ENCODE results near the gene PPM1D.
"Not testable (repeated sequence)": the region's sequence is repeated elsewhere in the genome, so short reads cannot be mapped to it uniquely, and the experiment has no call there.

The PPM1D gene

DNA sequence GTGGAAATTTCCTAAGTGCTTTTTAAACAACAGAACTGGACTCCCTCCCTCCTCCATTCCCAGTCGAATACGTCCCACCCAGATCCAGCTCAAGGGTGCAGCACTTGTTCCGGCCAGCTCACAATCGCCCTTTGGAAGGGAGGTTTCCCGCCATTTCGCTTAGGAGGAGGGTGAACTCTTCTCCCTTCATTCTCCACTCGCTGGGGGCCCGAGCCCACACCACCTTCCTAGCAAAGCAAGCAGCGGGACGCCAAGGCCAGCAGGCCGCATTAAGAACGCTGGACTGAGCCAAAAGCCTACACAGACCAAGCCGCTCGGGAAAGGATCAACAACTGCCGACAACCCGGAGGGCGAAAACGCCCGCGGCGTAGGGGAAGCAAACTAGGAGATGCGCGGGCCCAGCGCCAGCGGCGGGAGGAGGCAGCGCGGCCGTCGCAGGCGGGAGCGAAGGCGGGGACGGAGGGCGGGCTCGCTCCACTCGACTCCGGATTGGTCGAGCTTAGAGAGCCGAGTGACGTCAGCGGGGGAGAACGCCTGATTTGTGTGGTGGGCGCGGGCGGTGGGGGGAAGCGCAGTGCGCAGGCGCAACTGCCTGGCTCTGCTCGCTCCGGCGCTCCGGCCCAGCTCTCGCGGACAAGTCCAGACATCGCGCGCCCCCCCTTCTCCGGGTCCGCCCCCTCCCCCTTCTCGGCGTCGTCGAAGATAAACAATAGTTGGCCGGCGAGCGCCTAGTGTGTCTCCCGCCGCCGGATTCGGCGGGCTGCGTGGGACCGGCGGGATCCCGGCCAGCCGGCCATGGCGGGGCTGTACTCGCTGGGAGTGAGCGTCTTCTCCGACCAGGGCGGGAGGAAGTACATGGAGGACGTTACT lies at the start of gene PPM1D:
Gene PPM1D, plus strand, starts transcription at position 574 of the 870 bp plus-strand sequence. Its CDS starts 222 bp downstream, at position 796.
- DNase-seq (ENCODE audit: low spot score in 2 of 2) (peak; percentile 94), ATAC-seq (replicated peaks; ENCODE audit: extremely low read depth, poor library complexity, severe bottlenecking) (peak; percentile 94)
- Mint-ChIP-seq H3K36me3 (ENCODE audit: insufficient read depth) (peaks cover 20% of the 10 kb centered on the region), H3K4me1 (peaks cover 32% of the 10 kb centered on the region), H3K4me3 (peak within 1 kb of the TSS; percentile 97), H3K27me3 (no peaks in the 10 kb centered on the region), H3K9me3 (no peaks in the 10 kb centered on the region), H3K27ac (ENCODE audit: low read depth) (peak within 1 kb of the TSS; percentile 93)

GRCh38 chr17:60552255-60552654 lies 47.7 kb upstream of the PPM1D start:
- not testable (repeated sequence) for ATAC-seq (replicated peaks; ENCODE audit: extremely low read depth, poor library complexity, severe bottlenecking); H3K36me3 Mint-ChIP-seq (ENCODE audit: insufficient read depth); H3K9me3 Mint-ChIP-seq; H3K27me3 Mint-ChIP-seq; DNase-seq (ENCODE audit: low spot score in 2 of 2); H3K4me3 Mint-ChIP-seq; H3K4me1 Mint-ChIP-seq; H3K27ac Mint-ChIP-seq (ENCODE audit: low read depth)

GRCh38 chr17:60554377-60554788 lies 45.6 kb upstream of the PPM1D start:
- H3K9me3 Mint-ChIP-seq, result peaks cover 6% of the 10 kb centered on the region
- no peak for DNase-seq (ENCODE audit: low spot score in 2 of 2)
- H3K4me1 Mint-ChIP-seq, result no peaks in the 10 kb centered on the region
- no peak overlapping the region for H3K4me3 Mint-ChIP-seq
- no peak overlapping the region for H3K27ac Mint-ChIP-seq (ENCODE audit: low read depth)
- ATAC-seq (replicated peaks; ENCODE audit: extremely low read depth, poor library complexity, severe bottlenecking), result no peak
- no peaks in the 10 kb centered on the region for H3K36me3 Mint-ChIP-seq (ENCODE audit: insufficient read depth)
- peaks cover 12% of the 10 kb centered on the region for H3K27me3 Mint-ChIP-seq

- no peak overlapping the region for H3K27ac Mint-ChIP-seq (ENCODE audit: low read depth)
- H3K4me3 Mint-ChIP-seq, result no peak overlapping the region
- ATAC-seq (replicated peaks; ENCODE audit: extremely low read depth, poor library complexity, severe bottlenecking) (no peak), DNase-seq (ENCODE audit: low spot score in 2 of 2) (no peak)
- H3K4me1 Mint-ChIP-seq, result no peaks in the 10 kb centered on the region
- H3K9me3 Mint-ChIP-seq, result peaks cover 6% of the 10 kb centered on the region
- H3K27me3 Mint-ChIP-seq, result peaks cover 19% of the 10 kb centered on the region
- H3K36me3 Mint-ChIP-seq (ENCODE audit: insufficient read depth), result no peaks in the 10 kb centered on the region
Measured at GRCh38 chr17:60555786-60556185, 44.2 kb upstream of the PPM1D start.

DNA sequence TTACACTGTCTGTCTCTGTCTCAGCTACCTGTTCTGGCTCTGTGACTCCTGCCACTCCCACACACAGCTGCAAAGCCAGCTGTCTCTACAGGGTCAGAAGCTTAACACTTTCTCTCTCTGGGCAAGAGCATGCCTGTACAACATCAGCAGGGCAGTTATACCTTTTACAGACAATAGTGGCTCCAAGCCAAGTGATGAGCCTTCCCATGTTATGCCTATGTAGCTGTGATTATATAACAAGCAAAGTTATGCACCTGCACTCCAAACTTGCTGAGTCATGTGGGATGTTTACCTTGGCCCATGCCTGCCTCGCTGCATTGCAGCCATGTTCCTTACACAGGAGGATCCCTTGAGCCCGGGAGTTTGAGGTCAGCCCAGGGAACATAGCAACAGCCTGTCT lies 42.2 kb upstream of the PPM1D start:
- H3K4me1 Mint-ChIP-seq, result no peaks in the 10 kb centered on the region
- H3K27me3 Mint-ChIP-seq, result peaks cover 23% of the 10 kb centered on the region
- ATAC-seq (replicated peaks; ENCODE audit: extremely low read depth, poor library complexity, severe bottlenecking) (no peak), DNase-seq (ENCODE audit: low spot score in 2 of 2) (no peak)
- H3K27ac Mint-ChIP-seq (ENCODE audit: low read depth), result no peak overlapping the region
- H3K36me3 Mint-ChIP-seq (ENCODE audit: insufficient read depth), result no peaks in the 10 kb centered on the region
- H3K9me3 Mint-ChIP-seq, result peaks cover 6% of the 10 kb centered on the region
- H3K4me3 Mint-ChIP-seq, result no peak overlapping the region

- Mint-ChIP-seq H3K36me3 (ENCODE audit: insufficient read depth) (no peaks in the 10 kb centered on the region), H3K27ac (ENCODE audit: low read depth) (no peak overlapping the region), H3K9me3 (peaks cover 6% of the 10 kb centered on the region), H3K27me3 (peaks cover 23% of the 10 kb centered on the region), H3K4me1 (no peaks in the 10 kb centered on the region), H3K4me3 (no peak overlapping the region)
- ATAC-seq (replicated peaks; ENCODE audit: extremely low read depth, poor library complexity, severe bottlenecking), result no peak
- DNase-seq (ENCODE audit: low spot score in 2 of 2), result no peak
Measured at GRCh38 chr17:60559659-60559994, 40.4 kb upstream of the PPM1D start.

DNA sequence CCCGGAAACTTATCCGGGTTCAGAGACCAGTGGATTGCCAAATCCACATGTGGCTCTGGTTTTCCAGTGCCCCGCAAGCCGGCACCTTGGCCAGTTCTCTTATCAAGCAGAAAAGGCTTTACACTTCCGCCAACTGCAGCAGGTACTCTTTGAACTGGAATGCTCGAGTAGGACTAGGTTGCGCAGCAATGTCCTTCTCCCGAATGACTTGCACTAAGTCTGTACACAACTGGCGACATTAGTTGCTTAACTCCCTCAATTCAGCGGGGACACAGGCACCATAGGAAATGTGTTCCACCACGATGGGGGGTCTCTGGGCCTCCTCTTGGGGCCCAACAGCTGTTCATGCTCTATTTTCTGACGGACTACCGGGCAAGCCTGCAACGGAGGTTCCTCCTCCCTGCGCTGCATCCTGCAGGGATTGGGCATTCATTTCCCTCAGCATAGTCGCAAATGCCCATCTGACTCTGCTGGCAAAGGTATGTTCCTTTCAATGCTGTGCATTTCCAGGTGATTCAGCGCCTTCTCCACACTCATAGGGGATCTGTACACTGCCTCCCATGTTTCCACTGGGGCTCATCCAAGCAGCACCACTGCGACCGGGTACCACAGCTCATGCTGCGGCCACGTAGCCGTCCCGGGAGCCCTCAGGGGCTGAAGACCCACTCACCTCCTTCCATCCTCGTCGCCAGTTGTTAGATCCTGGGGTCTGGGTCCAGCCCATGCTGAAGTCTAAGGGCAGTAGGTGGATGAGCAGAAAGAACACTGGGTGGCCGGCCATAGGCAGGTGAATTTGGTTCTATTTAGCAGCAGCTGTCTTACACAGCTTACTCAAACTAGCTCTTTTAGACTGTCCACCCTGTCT lies 39.8 kb upstream of the PPM1D start:
- no peaks in the 10 kb centered on the region for H3K36me3 Mint-ChIP-seq (ENCODE audit: insufficient read depth)
- no peak for DNase-seq (ENCODE audit: low spot score in 2 of 2)
- H3K4me3 Mint-ChIP-seq, result no peak overlapping the region
- no peaks in the 10 kb centered on the region for H3K4me1 Mint-ChIP-seq
- no peak overlapping the region for H3K27ac Mint-ChIP-seq (ENCODE audit: low read depth)
- peaks cover 23% of the 10 kb centered on the region for H3K27me3 Mint-ChIP-seq
- no peak for ATAC-seq (replicated peaks; ENCODE audit: extremely low read depth, poor library complexity, severe bottlenecking)
- peaks cover 6% of the 10 kb centered on the region for H3K9me3 Mint-ChIP-seq

DNA sequence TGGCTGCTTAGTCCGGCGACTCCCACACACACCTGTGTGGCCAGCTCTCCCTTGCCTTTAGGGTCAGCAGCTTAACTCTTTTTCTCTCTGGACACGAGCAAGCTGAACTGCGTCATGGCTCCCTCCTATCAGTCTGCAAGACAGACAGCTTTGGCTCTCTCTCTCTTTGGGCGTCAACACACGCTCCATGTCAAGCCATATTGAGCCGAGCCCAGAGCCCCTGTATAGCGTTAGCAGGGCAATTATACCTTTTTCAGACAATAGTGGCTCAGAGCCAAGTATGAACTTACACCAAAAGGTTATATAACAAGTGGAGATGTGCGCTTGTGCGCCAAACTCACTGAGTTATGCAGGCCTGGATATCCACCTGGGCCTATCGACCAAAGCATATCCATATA lies 39.1 kb upstream of the PPM1D start:
- no peak overlapping the region for H3K4me3 Mint-ChIP-seq
- DNase-seq (ENCODE audit: low spot score in 2 of 2) (no peak), ATAC-seq (replicated peaks; ENCODE audit: extremely low read depth, poor library complexity, severe bottlenecking) (no peak)
- H3K27me3 Mint-ChIP-seq, result peaks cover 23% of the 10 kb centered on the region
- H3K9me3 Mint-ChIP-seq, result peaks cover 6% of the 10 kb centered on the region
- H3K4me1 Mint-ChIP-seq, result no peaks in the 10 kb centered on the region
- H3K27ac Mint-ChIP-seq (ENCODE audit: low read depth), result no peak overlapping the region
- H3K36me3 Mint-ChIP-seq (ENCODE audit: insufficient read depth), result no peaks in the 10 kb centered on the region

DNA sequence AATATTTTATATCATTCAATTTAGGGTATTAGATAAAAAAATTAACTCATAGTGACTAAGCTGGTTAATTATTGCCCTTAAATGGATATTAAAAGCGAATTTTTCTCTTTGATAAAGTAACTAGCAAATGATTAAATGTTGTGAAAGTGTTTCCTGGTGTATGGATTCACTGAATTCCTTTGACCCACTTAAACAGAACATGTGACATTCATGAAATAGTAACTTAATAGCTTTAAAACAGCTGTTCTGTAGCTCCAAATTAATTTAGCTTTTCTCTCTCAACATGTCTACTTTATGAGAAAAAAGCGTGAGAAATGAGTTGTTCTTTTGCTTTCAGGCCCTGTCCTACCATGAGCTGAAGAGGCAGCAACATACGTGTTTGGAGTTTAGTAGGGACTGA lies 37.6 kb upstream of the PPM1D start:
- H3K9me3 Mint-ChIP-seq, result peaks cover 3% of the 10 kb centered on the region
- no peak overlapping the region for H3K4me3 Mint-ChIP-seq
- peaks cover 16% of the 10 kb centered on the region for H3K27me3 Mint-ChIP-seq
- no peak for DNase-seq (ENCODE audit: low spot score in 2 of 2)
- H3K4me1 Mint-ChIP-seq, result no peaks in the 10 kb centered on the region
- no peaks in the 10 kb centered on the region for H3K36me3 Mint-ChIP-seq (ENCODE audit: insufficient read depth)
- ATAC-seq (replicated peaks; ENCODE audit: extremely low read depth, poor library complexity, severe bottlenecking), result no peak
- H3K27ac Mint-ChIP-seq (ENCODE audit: low read depth), result no peak overlapping the region

DNA sequence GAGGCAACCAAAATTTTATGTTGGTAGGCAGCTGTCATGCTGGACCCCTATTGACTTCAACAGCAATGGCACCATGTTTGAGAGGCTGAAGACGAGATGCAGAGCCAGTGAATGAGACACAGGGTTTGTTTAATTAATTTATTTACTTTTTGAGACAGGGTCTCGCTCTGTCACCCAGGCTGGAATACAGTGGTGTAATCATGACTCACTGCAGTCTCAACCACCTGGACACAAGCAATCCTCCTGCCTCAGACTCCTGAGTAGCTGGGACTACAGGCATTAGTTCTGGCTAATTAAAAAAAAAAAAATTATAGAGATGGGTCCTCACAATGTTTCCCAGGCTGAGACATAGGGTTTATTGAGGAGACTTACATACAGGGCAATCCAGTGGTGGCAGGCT lies 36.2 kb upstream of the PPM1D start:
- Mint-ChIP-seq H3K36me3 (ENCODE audit: insufficient read depth) (no peaks in the 10 kb centered on the region), H3K27me3 (peaks cover 11% of the 10 kb centered on the region), H3K4me1 (no peaks in the 10 kb centered on the region), H3K27ac (ENCODE audit: low read depth) (no peak overlapping the region), H3K9me3 (no peaks in the 10 kb centered on the region), H3K4me3 (no peak overlapping the region)
- no peak for ATAC-seq (replicated peaks; ENCODE audit: extremely low read depth, poor library complexity, severe bottlenecking)
- DNase-seq (ENCODE audit: low spot score in 2 of 2), result no peak

DNA sequence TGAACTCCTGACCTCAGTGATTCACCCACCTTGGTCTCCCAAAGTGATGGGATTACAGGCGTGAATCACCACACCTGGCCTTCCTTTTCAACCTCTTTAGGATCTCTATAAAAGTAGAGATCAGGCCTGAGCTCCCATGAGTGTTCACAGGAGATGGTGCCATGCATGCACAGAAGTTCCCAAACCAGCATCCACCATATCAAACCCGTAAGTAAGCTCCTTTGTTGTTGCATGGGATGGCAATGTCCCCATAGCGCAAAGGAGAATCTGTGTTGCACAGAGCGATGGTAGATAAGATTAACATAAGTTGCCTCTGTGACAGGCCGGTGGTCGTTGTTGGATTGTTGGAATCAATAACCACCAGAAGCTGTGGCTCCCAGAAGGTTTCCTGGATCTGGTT lies 34.8 kb upstream of the PPM1D start:
- Mint-ChIP-seq H3K27ac (ENCODE audit: low read depth) (no peak overlapping the region), H3K36me3 (ENCODE audit: insufficient read depth) (peaks cover 2% of the 10 kb centered on the region), H3K4me1 (no peaks in the 10 kb centered on the region), H3K27me3 (peaks cover 10% of the 10 kb centered on the region), H3K9me3 (no peaks in the 10 kb centered on the region), H3K4me3 (no peak overlapping the region)
- DNase-seq (ENCODE audit: low spot score in 2 of 2) (no peak), ATAC-seq (replicated peaks; ENCODE audit: extremely low read depth, poor library complexity, severe bottlenecking) (no peak)

DNA sequence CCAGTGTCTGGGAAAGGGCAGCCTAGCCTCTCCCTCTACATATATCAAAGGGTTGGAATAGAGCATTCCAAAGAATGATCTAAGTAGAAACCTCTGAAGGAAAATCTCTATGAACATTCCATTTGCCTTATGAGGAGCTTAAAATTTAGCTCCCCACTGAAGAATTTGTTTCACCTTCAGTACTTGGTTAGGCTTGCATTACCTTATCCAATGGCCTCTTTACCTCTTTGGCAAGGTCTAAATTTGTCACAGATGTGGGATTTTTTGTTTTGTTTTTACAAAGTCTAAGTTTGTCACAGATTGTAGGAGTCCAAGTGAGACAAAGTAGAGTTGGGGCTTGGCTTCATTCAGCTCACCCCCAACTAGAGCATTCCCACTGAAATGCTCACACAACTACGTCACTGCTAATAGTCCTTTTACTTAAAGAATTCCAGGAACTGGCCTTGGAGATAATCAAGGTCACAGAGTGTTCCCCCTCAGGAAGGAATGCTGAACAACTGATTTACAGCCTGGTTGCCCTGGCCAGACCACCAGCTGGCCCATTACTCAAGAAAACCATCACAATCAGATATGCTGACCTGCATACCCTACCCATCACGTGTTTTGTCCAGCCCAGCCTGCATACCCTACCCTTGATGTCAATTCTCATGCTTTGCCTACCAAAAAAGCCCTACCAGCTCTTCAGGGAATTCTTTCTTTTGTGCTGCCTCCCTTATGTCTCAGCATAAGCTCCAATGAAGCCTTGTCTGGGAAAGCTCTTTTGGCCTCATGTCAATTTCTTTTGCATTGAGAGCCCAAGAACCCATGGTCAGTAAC lies 26.5 kb upstream of the PPM1D start:
- H3K36me3 Mint-ChIP-seq (ENCODE audit: insufficient read depth), result peaks cover 2% of the 10 kb centered on the region
- H3K4me1 Mint-ChIP-seq, result peaks cover 4% of the 10 kb centered on the region
- H3K27ac Mint-ChIP-seq (ENCODE audit: low read depth), result no peak overlapping the region
- ATAC-seq (replicated peaks; ENCODE audit: extremely low read depth, poor library complexity, severe bottlenecking) (no peak), DNase-seq (ENCODE audit: low spot score in 2 of 2) (no peak)
- H3K9me3 Mint-ChIP-seq, result no peaks in the 10 kb centered on the region
- peaks cover 15% of the 10 kb centered on the region for H3K27me3 Mint-ChIP-seq
- H3K4me3 Mint-ChIP-seq, result no peak overlapping the region

All from central memory CD8-positive, alpha-beta T cell (primary cell).